Gastrocnemius medialis (tissue), 4 donors: ENCODE data around the gene G6PC1. TPM values are rescaled to one million over a fixed set of nuclear protein-coding genes. Genes with fewer than 3 reads are reported as not detected.
"Not testable (repeated sequence)": the region's sequence is repeated elsewhere in the genome, so short reads cannot be mapped to it uniquely, and the experiment has no call there.

ENCODE experiments used
- ATAC-seq, 2 donors: fragments of 150-250 bp; one replicate each; pipeline ENCODE4 v1.9.1; 2016
- DNase-seq, 2 donors: peaks; one replicate each; pipeline ENCODE4 v3.0.0-alpha.2; 2019
- H3K27ac ChIP-seq, 4 donors: fragments of 200-600 bp; sonication (generic); 1 replicate in 1 of 4; 2 replicates in 3 of 4; pipeline ENCODE4 v1.5.1; 2016 to 2018; ENCODE audit warnings: mild to moderate bottlenecking in 2 of 4, moderate library complexity in 1 of 4
- H3K27me3 ChIP-seq, 3 donors: fragments of 200-600 bp; sonication (generic) in 2 of 3; 1 replicate in 1 of 3; 2 replicates in 2 of 3; pipeline versions ENCODE4 v1.5.1 to v1.6.0; 2016 to 2019; ENCODE audit warnings: mild to moderate bottlenecking in 1 of 3, moderate library complexity in 1 of 3
- H3K36me3 ChIP-seq, 2 donors: fragments of 200-600 bp; sonication (generic) in 1 of 2; one replicate each; pipeline ENCODE4 v1.5.1; 2017 to 2018
- H3K4me1 ChIP-seq, 2 donors: fragments of 200-600 bp; sonication (generic) in 1 of 2; one replicate each; pipeline ENCODE4 v1.5.1; 2016 to 2017; ENCODE audit warnings: mild to moderate bottlenecking in 2 of 2
- H3K4me3 ChIP-seq, 4 donors: fragments of 200-600 bp; sonication (generic) in 3 of 4; 1 replicate in 1 of 4; 2 replicates in 3 of 4; pipeline ENCODE4 v1.5.1; 2016 to 2019; ENCODE audit warnings: mild to moderate bottlenecking in 2 of 4
- H3K9me3 ChIP-seq, 3 donors: fragments of 200-600 bp; sonication (generic) in 2 of 3; 1 replicate in 1 of 3; 2 replicates in 2 of 3; pipeline ENCODE4 v1.5.1; 2016 to 2019
- POLR2A ChIP-seq, 2 donors: fragments of 450-650 bp; IDR thresholded peaks; one replicate each; pipeline ENCODE4 v1.6.1; 2017; ENCODE audit warnings: antibody characterized with exemption in 2 of 2, mild to moderate bottlenecking in 2 of 2, moderate library complexity in 2 of 2
- in situ Hi-C, 4 donors: fragments of 200-750 bp; cut with MboI; loops; one replicate each; pipeline versions ENCODE4 v1.15.0 to v1.8.0; 2017; ENCODE audit warnings: low sequenced_read_pairs in 4 of 4
- intact Hi-C: fragments of 100-400 bp; cut with DNase I; formaldehyde crosslinking; loops from one replicate; pipeline ENCODE4 v1.15.1; 2023; ENCODE audit warnings: low total_unique reads
- total RNA-seq, 4 donors: library from RNA; depleted of rRNA; stranded (reverse); fragments of >200 nt; gene quantifications; one replicate each; pipeline versions ENCODE4 v1.1.0 to v1.2.3, GENCODE V29; 2016
- TF ChIP-seq, protein P1 (sequence below), 5 experiments: fragments of 450-650 bp in 3 of 5; fragments of 200-600 bp in 2 of 5; sonication (generic) in 2 of 5; IDR thresholded peaks in 4 of 5; conservative IDR thresholded peaks in 1 of 5; 1 replicate in 4 of 5; 2 replicates in 1 of 5; pipeline ENCODE4 v1.5.1; 2016 to 2019; ENCODE audit warnings: antibody characterized with exemption in 5 of 5, mild to moderate bottlenecking in 3 of 5, moderate library complexity in 3 of 5

The G6PC1 gene
- total RNA-seq, 4 donors from 2014 or later, result 0.36 to 0.47 TPM; not detected in 2

DNA sequence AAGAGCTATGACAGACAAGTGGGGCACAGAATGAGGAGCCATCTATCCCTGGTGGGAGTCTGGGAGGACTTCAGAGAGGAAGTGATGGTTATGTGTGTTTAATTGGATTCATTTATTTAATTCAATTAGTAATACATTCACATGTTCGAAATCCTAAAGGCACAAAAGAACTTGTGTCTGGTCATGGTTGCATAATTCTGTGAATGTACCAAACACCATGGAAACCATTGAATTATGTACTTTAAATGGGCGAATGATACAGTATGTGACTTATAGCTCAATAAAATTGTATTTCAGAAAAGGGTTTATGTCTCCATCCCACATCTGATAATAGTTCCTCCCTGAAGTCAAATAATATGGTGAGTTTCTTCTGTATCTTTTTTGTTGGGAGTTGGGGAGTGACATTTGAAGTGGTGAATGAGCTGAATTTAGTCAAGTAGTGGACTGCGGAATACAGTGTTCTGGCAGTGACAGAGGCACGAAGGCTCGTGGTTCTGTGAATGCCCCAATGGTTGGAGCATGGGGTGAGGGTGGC lies 19.8 kb upstream of the G6PC1 start:
- no peak for DNase-seq
- Histone ChIP-seq H3K27ac (no peak overlapping the region), H3K27me3 (no peaks in the 10 kb centered on the region), H3K9me3 (no peaks in the 10 kb centered on the region), H3K36me3 (no peaks in the 10 kb centered on the region), H3K4me3 (no peak overlapping the region), H3K4me1 (no peaks in the 10 kb centered on the region)
- no peak for ATAC-seq
- intact Hi-C loops (no loop called here), in situ Hi-C loops (no loop called here)
- TF ChIP-seq, protein P1, sequence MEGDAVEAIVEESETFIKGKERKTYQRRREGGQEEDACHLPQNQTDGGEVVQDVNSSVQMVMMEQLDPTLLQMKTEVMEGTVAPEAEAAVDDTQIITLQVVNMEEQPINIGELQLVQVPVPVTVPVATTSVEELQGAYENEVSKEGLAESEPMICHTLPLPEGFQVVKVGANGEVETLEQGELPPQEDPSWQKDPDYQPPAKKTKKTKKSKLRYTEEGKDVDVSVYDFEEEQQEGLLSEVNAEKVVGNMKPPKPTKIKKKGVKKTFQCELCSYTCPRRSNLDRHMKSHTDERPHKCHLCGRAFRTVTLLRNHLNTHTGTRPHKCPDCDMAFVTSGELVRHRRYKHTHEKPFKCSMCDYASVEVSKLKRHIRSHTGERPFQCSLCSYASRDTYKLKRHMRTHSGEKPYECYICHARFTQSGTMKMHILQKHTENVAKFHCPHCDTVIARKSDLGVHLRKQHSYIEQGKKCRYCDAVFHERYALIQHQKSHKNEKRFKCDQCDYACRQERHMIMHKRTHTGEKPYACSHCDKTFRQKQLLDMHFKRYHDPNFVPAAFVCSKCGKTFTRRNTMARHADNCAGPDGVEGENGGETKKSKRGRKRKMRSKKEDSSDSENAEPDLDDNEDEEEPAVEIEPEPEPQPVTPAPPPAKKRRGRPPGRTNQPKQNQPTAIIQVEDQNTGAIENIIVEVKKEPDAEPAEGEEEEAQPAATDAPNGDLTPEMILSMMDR (IDR thresholded peaks at IDR 0.05 in 4 of 5, conservative IDR thresholded peaks at IDR 0.05 in 1 of 5), result no peak
- TF ChIP-seq POLR2A (IDR thresholded peaks at IDR 0.05), result no peak

DNA sequence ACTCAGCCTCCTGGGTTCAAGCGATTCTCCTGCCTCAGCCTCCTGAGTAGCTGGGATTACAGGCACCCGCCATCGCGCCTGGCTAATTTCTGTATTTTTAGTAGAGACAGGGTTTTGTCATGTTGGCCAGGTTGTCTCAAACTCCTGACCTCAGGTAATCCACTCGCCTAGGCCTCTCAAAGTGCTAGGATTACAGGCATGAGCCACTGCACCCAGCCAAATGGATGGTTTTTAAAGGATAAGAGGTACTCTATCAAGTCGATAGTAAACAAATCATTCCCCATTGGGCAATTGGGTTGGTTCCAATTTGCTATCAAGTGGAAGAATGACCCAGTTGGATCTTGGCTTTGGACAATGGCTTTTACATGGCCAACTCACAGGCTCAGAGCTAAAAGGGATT lies 18.9 kb upstream of the G6PC1 start:
- H3K27me3 ChIP-seq, in situ Hi-C loops, H3K27ac ChIP-seq, H3K4me1 ChIP-seq, ATAC-seq, intact Hi-C loops, H3K4me3 ChIP-seq, DNase-seq, H3K36me3 ChIP-seq, H3K9me3 ChIP-seq: not testable (repeated sequence)

DNA sequence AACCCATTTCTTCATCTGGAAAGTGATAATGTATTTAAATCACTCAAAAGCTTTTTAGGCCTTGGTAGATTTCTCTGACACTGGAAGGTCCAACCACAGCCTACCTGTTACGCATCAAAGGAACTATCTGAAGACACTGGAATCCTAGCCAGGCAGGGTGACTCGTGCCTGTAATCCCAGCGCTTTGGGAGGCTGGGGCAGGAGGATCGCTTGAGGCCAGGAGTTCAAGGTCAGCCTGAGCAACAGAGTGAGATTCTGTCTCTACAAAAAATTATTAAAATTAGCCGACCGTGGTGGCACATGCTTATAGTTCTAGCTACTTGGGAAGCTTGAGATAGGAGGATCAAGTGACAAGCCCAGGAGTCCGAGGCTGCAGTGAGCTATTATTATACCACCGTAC lies 18.4 kb upstream of the G6PC1 start:
- no peaks in the 10 kb centered on the region for H3K27me3 ChIP-seq
- in situ Hi-C loops (no loop called here), intact Hi-C loops (no loop called here)
- no peak overlapping the region for H3K27ac ChIP-seq
- DNase-seq (no peak), ATAC-seq (no peak)
- no peaks in the 10 kb centered on the region for H3K36me3 ChIP-seq
- no peak for TF ChIP-seq POLR2A (IDR thresholded peaks at IDR 0.05)
- TF ChIP-seq, protein P1 (IDR thresholded peaks at IDR 0.05 in 4 of 5, conservative IDR thresholded peaks at IDR 0.05 in 1 of 5), result no peak
- peaks cover 0 to 2% of the 10 kb centered on the region in 2 donors for H3K4me1 ChIP-seq
- H3K4me3 ChIP-seq, result no peak overlapping the region
- no peaks in the 10 kb centered on the region for H3K9me3 ChIP-seq

DNA sequence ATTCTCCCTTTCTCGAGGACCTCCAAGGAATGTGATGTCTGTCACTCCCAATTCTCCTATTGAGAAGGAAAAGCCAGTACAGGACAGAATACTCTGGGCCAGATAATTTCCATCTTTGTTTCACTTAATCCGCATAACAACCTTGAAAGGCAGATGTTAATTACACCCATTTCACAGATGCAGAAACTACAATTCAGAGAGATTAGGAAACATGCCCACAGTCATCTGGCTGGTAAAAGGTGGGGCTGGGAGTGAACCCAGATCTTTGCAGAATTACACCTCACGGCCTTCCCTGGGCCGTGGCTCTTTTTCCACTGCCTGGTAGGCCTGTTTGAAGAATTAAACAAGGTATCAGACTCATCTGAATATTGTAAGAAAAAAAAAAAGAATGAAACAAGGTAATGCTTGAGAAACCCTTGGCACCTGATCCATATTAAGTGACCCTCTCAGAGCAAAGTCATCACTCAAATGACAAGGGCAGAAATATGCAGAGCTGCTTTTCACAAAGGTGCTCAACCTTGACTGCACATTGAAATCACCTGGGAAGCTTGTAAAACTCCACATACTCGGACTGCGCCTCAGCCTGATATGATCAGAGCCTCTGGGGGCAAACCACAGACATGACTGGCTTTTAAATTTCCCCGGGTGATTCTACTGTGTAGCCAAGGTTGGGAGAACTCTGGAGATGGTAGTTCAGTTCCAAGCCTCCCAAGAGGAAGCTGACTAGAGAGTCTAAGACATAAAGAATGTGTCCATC lies 16.6 kb upstream of the G6PC1 start:
- in situ Hi-C loops, result no loop called here
- ATAC-seq (no peak), DNase-seq (no peak)
- no peaks in the 10 kb centered on the region for H3K9me3 ChIP-seq
- no peaks in the 10 kb centered on the region for H3K27me3 ChIP-seq
- H3K4me3 ChIP-seq, result no peak overlapping the region
- no peak for TF ChIP-seq POLR2A (IDR thresholded peaks at IDR 0.05)
- TF ChIP-seq, protein P1 (IDR thresholded peaks at IDR 0.05 in 4 of 5, conservative IDR thresholded peaks at IDR 0.05 in 1 of 5), result no peak
- H3K36me3 ChIP-seq, result no peaks in the 10 kb centered on the region
- no peak overlapping the region for H3K27ac ChIP-seq
- H3K4me1 ChIP-seq, result peaks cover 0 to 2% of the 10 kb centered on the region in 2 donors
- intact Hi-C loops, result no loop called here

DNA sequence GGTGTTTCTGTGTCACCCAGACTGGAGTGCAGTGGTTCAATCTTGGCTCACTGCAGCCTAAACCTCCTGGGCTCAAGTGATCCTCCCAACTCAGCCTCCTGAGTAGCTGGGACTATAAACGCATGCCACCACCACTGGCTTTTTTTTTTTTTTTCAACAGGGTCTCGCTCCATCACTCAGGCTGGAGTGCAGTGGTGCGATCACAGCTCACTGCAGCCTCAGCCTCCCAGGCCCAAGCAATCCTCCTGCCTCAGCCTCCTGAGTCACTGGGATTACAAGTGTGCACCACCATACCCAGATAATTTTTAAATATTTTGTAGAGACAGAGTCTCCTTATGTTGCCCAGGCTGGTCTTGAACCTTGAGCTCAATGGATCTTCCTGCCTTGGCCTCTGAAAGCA lies 14.8 kb upstream of the G6PC1 start:
- intact Hi-C loops, ATAC-seq, H3K9me3 ChIP-seq, H3K4me3 ChIP-seq, H3K27ac ChIP-seq, in situ Hi-C loops, H3K4me1 ChIP-seq, DNase-seq, H3K36me3 ChIP-seq, H3K27me3 ChIP-seq: not testable (repeated sequence)
